Pancreas (tissue), 10 donors: ENCODE data around the gene ACADVL. TPM values are rescaled to one million over a fixed set of nuclear protein-coding genes. Genes with fewer than 3 reads are reported as not detected.
"Not testable (repeated sequence)": the region's sequence is repeated elsewhere in the genome, so short reads cannot be mapped to it uniquely, and the experiment has no call there.

Experiments
- ATAC-seq, 4 donors: fragments of 200-7000 bp; cut with Tn5 transposase; one replicate each; pipeline versions ENCODE4 v1.8.0 to v1.9.1; 2020; ENCODE audit warnings: mild to moderate bottlenecking in 4 of 4, moderate library complexity in 4 of 4
- DNase-seq, 6 donors: peaks; one replicate each; pipeline ENCODE4 v3.0.0-alpha.2; 2020
- FAIRE-seq: peaks from 2 replicates; lab custom pipeline; 2012; peaks lifted over from hg19 to GRCh38; lab: Jason Lieb, UNC
- H3K27ac ChIP-seq, 4 donors: fragments of 200-600 bp; sonication (generic); 1 replicate in 3 of 4; 2 replicates in 1 of 4; pipeline versions ENCODE4 v1.5.0 to v1.8.0; 2020
- H3K27me3 ChIP-seq, 4 donors: fragments of 200-600 bp; one replicate each; pipeline ENCODE4 v1.8.0; 2021
- H3K36me3 ChIP-seq, 3 donors: fragments of 200-600 bp; sonication (generic) in 1 of 3; one replicate each; pipeline versions ENCODE4 v1.5.0 to v1.8.0; 2020 to 2021
- H3K4me1 ChIP-seq, 3 donors: fragments of 200-600 bp; one replicate each; pipeline ENCODE4 v1.8.0; 2021
- H3K4me3 ChIP-seq, 4 donors: fragments of 200-600 bp; sonication (generic) in 2 of 4; one replicate each; pipeline versions ENCODE4 v1.5.0 to v1.8.0; 2020 to 2021
- H3K9me3 ChIP-seq, 4 donors: fragments of 200-600 bp; one replicate each; pipeline ENCODE4 v1.8.0; 2021
- CTCF ChIP-seq, 4 donors: fragments of 200-600 bp; sonication (generic) in 3 of 4; IDR thresholded peaks; one replicate each; pipeline versions ENCODE4 v1.5.0 to v1.8.0; 2021; ENCODE audit warnings: antibody characterized with exemption in 4 of 4
- WGBS, 2 donors: extraction: QIAGEN DNeasy Blood & Tissue Kit; methylation state at CpG; one replicate each; pipeline ENCODE4 v1.1.7; 2013; 5-methylcytosine and 5-hydroxymethylcytosine counted together
- intact Hi-C, 3 donors: fragments of 100-400 bp; cut with DNase I; formaldehyde crosslinking; loops; one replicate each; pipeline versions ENCODE4 v1.11.1 to v1.14.2; 2022
- polyA plus RNA-seq, 2 donors: library from polyadenylated mRNA; stranded (reverse); fragments of 200-250 nt; gene quantifications; one replicate each; pipeline ENCODE4 v1.2.3, GENCODE V29; 2013
- total RNA-seq, 6 donors: library from RNA; stranded (reverse); fragmentation: NEBNext Ultra II Directional in 4 of 6; extraction: Animal tissue kit (Norgen Biotek cat#: 25700) in 4 of 6; gene quantifications; one replicate each; pipeline versions ENCODE4 v1.2.1 to v1.2.4, GENCODE V29; 2021 to 2023
- donor health status: healthy with polysubstance abuse.
- donor health status: DM: no; HTN: no; CAD: no; lungs with moderate emphysema.
- donor health status: DM: no; HTN: no; CAD: no.
- donor health status: control.
- donor health status: control.
- donor health status: Bipolar disorder and iron deficiency.
- donor health status: DM: yes; HTN: yes; CAD: no.
- donor health status: DM: no; HTN: no; CAD: no.
- donor health status: DM: no; HTN: no; CAD: no.
- donor health status: DM: yes; HTN: yes; CAD: no.

Gene ACADVL
- 100 to 1,000 TPM; 447 to 715 (median 568) TPM for total RNA-seq
- polyA plus RNA-seq, result 1,000 to 10,000 TPM; 2,446 to 3,251 TPM

GRCh38 chr17:7219812-7220592 lies at the start of gene ACADVL, which contains the start of gene DLG4:
Gene ACADVL, plus strand, starts transcription at chr17:7219938. Its CDS starts 47 bp downstream, at chr17:7219985.
Gene DLG4, minus strand, starts transcription at chr17:7219836.
- H3K4me1 ChIP-seq, result peaks cover 12 to 25% (median 14%) of the 10 kb centered on the region in 3 donors
- H3K27ac ChIP-seq, result peak within 1 kb of the TSS; percentile 97 to 100 (median 100)
- no peaks in the 10 kb centered on the region for H3K9me3 ChIP-seq
- FAIRE-seq (peak; percentile 29), DNase-seq (peak; percentile 89 to 97 (median 94)), ATAC-seq (peak; percentile 77 to 84 (median 83))
- no peaks in the 10 kb centered on the region for H3K27me3 ChIP-seq
- peak within 1 kb of the TSS; percentile 45 to 100 (median 94) for H3K4me3 ChIP-seq
- no peak for TF ChIP-seq CTCF (IDR thresholded peaks at IDR 0.05)
- intact Hi-C loops, result no loop called here
- peaks cover 11 to 36% (median 16%) of the 10 kb centered on the region in 3 donors for H3K36me3 ChIP-seq
- 0 to 1% methylated on average over 46 to 63 of the region's 63 CpGs for WGBS, 2 donors

- not testable (repeated sequence) for H3K4me3 ChIP-seq, DNase-seq, FAIRE-seq, H3K27ac ChIP-seq, H3K27me3 ChIP-seq, H3K36me3 ChIP-seq, H3K9me3 ChIP-seq, ATAC-seq, H3K4me1 ChIP-seq
- intact Hi-C loops, result loop anchor here in 1 of 3 donors (10.0 kb wide), 1 partner anchor 118 kb away; no protein-coding TSS in a partner anchor
- 82 to 88% methylated on average over 18 of the region's 18 CpGs for WGBS, 2 donors
These were observed 47.1 kb upstream of the ACADVL start for GRCh38 chr17:7172522-7173191.

GRCh38 chr17:7173687-7174602 lies 45.8 kb upstream of the ACADVL start:
- Histone ChIP-seq H3K4me1 (peaks cover 0 to 5% (median 0%) of the 10 kb centered on the region in 3 donors), H3K27ac (no peak overlapping the region), H3K27me3 (peaks cover 0 to 6% (median 0%) of the 10 kb centered on the region in 4 donors), H3K4me3 (peak overlapping the region in 1 of 4 donors; percentile 23), H3K36me3 (no peaks in the 10 kb centered on the region), H3K9me3 (no peaks in the 10 kb centered on the region)
- 47 to 49% methylated on average over 69 of the region's 69 CpGs for WGBS, 2 donors
- ATAC-seq, result peak; percentile 44 to 70 (median 64)
- no peak for FAIRE-seq
- TF ChIP-seq CTCF (IDR thresholded peaks at IDR 0.05), result no peak
- intact Hi-C loops, result loop anchor here in 1 of 3 donors (10.0 kb wide), 1 partner anchor 119 kb away; no protein-coding TSS in a partner anchor
- peak in 5 of 6 donors; percentile 26 to 76 (median 57) for DNase-seq

DNA sequence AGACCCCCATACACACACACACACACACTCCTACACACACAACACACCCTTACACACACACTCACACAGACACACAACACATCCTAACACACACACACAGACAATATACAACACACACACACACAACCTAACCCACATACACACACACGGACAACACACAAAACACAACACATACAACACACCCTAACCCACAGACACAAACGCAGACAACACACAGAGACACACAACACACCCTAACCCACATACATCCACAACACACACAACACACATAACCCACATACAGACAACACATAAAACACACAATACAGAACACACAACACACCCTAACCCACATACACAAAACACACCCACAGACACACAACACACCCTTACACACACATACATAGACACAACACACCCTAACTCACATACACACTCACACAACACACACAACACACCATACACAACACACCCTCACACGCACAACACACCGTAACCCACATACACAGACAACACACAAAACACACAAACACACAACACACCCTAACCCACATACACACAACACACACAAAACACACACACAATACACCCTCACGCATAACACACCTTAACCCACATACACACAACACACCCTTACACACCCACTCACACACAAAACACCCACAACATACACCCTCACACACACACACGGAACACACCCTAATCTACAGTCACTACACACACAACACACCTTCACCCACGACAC lies 45.0 kb upstream of the ACADVL start:
- Histone ChIP-seq H3K27ac (no peak overlapping the region), H3K9me3 (no peaks in the 10 kb centered on the region), H3K36me3 (no peaks in the 10 kb centered on the region), H3K4me3 (no peak overlapping the region), H3K4me1 (peaks cover 0 to 5% (median 0%) of the 10 kb centered on the region in 3 donors), H3K27me3 (peaks cover 0 to 6% (median 0%) of the 10 kb centered on the region in 4 donors)
- FAIRE-seq (no peak), ATAC-seq (no peak), DNase-seq (peak in 1 of 6 donors; percentile 6)
- WGBS, 2 donors, result 67 to 81% methylated on average over 7 of the region's 7 CpGs
- intact Hi-C loops, result loop anchor here in 1 of 3 donors (10.0 kb wide), 1 partner anchor 120 kb away; no protein-coding TSS in a partner anchor
- no peak for TF ChIP-seq CTCF (IDR thresholded peaks at IDR 0.05)
